ENCODE data around the gene C1QL1.

C1QL1 gene

DNA sequence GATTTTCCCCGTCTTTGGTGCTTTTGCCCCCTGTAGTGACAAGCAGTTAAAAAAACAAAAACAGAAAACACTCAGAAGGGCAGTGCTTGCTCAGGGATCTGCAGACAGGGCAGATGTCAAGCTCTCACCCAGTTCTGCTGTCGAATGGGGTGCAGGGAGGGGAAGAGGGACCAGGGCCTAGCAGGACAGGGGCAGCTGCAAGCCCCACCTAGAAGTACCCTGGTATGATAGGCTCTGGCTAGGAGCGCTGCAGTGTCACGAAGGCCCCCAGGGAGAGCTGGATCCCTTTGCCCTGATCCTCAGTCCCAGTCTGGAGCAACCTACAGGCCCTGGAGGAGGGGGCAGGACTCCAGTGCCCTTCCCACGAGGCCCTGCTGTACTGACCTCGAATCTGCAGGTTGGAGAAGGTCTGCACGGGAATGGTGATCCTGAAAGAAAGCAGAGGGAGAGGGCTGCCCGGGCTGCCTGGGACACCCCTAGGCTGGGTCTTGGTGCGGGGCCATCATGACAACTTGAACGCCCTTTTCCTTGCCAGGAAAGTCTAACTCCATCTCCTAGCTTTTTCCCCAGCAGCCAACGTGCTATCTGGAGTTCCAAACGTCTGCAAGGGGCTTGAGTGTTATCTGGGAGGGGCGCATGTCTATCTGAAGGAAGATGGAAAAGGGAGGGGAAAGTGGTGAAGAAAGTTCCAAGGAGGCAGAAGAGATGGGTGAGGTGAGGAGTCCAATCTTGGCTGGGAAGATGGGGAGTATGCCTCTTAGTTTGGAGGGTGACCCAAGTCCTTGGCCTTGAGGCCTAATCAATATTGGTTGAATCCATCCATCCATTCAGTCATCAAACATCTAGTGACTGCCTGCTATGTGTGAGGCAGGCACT lies 57.6 kb downstream of the C1QL1 start:
- ChIA-PET CTCF (interaction anchor here (0.8 to 3.9 kb wide), 16 partner anchors 8 to 225 kb away, joined by 3 to 53 read pairs (median 5); partner anchors contain the start of genes ACBD4 and DBF4B), POLR2A (no interaction called here)
- TF ChIP-seq, protein P1, sequence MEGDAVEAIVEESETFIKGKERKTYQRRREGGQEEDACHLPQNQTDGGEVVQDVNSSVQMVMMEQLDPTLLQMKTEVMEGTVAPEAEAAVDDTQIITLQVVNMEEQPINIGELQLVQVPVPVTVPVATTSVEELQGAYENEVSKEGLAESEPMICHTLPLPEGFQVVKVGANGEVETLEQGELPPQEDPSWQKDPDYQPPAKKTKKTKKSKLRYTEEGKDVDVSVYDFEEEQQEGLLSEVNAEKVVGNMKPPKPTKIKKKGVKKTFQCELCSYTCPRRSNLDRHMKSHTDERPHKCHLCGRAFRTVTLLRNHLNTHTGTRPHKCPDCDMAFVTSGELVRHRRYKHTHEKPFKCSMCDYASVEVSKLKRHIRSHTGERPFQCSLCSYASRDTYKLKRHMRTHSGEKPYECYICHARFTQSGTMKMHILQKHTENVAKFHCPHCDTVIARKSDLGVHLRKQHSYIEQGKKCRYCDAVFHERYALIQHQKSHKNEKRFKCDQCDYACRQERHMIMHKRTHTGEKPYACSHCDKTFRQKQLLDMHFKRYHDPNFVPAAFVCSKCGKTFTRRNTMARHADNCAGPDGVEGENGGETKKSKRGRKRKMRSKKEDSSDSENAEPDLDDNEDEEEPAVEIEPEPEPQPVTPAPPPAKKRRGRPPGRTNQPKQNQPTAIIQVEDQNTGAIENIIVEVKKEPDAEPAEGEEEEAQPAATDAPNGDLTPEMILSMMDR (IDR thresholded peaks at IDR 0.05; ENCODE audit: control extremely low read depth, extremely low read depth, low read depth, missing control alignments) = no peak

More for the DNA sequence above, 57.6 kb downstream of the C1QL1 start:
- DNase-seq (ENCODE audit: extremely low spot score) = no peak

Measured in GM10248 (cell line).